Lower leg skin (tissue), 4 donors: ENCODE measurements around the gene CSN1S1. TPM values are rescaled to one million over a fixed set of nuclear protein-coding genes. Genes with fewer than 3 reads are reported as not detected.

Experiments used
- DNase-seq, 2 donors: peaks; one replicate each; pipeline ENCODE4 v3.0.0-alpha.2; 2019; ENCODE audit warnings: low spot score in 2 of 2
- H3K4me3 ChIP-seq: fragments of 200-600 bp; sonication (generic); 2 replicates; pipeline ENCODE4 v1.5.1; 2017; ENCODE audit warnings: mild to moderate bottlenecking, low read depth; ENCODE audit not compliant: poor library complexity, severe bottlenecking
- POLR2A ChIP-seq, 2 donors: fragments of 450-650 bp; IDR thresholded peaks; one replicate each; pipeline ENCODE4 v1.6.1; 2016 to 2017; ENCODE audit warnings: antibody characterized with exemption in 2 of 2, mild to moderate bottlenecking in 1 of 2, moderate library complexity in 1 of 2
- WGBS, 2 donors: methylation state at CpG; one replicate each; pipeline ENCODE4 v1.1.5; 2018; 5-methylcytosine and 5-hydroxymethylcytosine counted together
- intact Hi-C: fragments of 100-400 bp; cut with DNase I; formaldehyde crosslinking; loops from one replicate; pipeline ENCODE4 v1.15.0; 2023; ENCODE audit warnings: low total_unique reads
- total RNA-seq, 4 donors: library from RNA; depleted of rRNA; stranded (reverse); fragments of >200 nt; gene quantifications; one replicate each; pipeline ENCODE4 v1.1.0, GENCODE V29; 2016
- TF ChIP-seq, protein P1 (sequence below), 3 donors: fragments of 450-650 bp; IDR thresholded peaks; one replicate each; pipeline ENCODE4 v1.5.1; 2016; ENCODE audit warnings: antibody characterized with exemption in 3 of 3, mild to moderate bottlenecking in 3 of 3, moderate library complexity in 2 of 3

CSN1S1 gene
- total RNA-seq, 4 donors from 2014 or later: 3.7 TPM; not detected in 3

GRCh38 chr4:69934150-69934549 lies 3.3 kb downstream of the CSN1S1 start:
- intact Hi-C loops: no loop called here
- WGBS, 2 donors: 73 to 79% methylated on average over 4 of the region's 4 CpGs
- no peak for DNase-seq
- no peak overlapping the region for H3K4me3 ChIP-seq
- TF ChIP-seq POLR2A (IDR thresholded peaks at IDR 0.05): no peak
- TF ChIP-seq, protein P1, sequence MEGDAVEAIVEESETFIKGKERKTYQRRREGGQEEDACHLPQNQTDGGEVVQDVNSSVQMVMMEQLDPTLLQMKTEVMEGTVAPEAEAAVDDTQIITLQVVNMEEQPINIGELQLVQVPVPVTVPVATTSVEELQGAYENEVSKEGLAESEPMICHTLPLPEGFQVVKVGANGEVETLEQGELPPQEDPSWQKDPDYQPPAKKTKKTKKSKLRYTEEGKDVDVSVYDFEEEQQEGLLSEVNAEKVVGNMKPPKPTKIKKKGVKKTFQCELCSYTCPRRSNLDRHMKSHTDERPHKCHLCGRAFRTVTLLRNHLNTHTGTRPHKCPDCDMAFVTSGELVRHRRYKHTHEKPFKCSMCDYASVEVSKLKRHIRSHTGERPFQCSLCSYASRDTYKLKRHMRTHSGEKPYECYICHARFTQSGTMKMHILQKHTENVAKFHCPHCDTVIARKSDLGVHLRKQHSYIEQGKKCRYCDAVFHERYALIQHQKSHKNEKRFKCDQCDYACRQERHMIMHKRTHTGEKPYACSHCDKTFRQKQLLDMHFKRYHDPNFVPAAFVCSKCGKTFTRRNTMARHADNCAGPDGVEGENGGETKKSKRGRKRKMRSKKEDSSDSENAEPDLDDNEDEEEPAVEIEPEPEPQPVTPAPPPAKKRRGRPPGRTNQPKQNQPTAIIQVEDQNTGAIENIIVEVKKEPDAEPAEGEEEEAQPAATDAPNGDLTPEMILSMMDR (IDR thresholded peaks at IDR 0.05): no peak

DNA sequence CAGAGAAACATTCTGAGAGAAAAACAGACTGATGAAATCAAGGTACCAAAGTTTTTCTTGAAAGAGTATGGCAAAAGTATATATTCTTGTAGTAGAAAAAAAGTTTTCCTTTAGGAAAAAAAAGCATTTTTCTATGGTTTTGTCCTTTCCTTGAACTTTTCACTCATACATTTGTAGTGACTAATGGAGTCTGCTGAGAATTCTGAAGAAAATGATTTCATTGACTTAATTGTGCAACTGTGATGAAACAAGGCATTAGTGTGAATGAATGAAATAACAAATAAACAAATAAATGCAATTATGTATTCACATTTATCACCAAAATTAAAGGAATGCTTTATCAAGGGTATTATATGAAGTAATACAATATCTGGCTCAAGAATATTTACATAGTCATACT lies 5.7 kb downstream of the CSN1S1 start:
- intact Hi-C loops: no loop called here
- no peak for DNase-seq
- TF ChIP-seq POLR2A (IDR thresholded peaks at IDR 0.05): no peak
- TF ChIP-seq, protein P1 (IDR thresholded peaks at IDR 0.05): no peak

DNA sequence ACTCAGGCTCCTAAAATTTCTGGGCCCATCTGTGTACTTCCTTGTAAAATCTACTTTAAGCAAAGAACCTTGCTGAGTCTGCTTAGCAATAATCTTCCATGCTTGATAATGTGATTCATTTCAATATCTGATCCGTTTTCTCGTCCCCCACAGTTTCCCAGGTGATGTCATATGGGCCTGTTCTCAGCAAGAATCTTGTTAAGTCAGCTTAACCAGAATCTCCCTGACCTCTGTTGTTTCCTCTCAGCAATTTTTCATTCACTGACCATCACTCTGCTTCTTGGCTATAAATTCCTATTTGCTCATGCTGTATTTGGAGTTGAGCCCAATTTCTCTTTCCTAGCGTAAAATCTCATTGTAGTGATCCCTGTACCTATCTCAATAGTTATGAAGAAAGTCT lies 20.7 kb downstream of the CSN1S1 start:
- TF ChIP-seq, protein P1 (IDR thresholded peaks at IDR 0.05): no peak
- no peak for TF ChIP-seq POLR2A (IDR thresholded peaks at IDR 0.05)
- no peak overlapping the region for H3K4me3 ChIP-seq
- no peak for DNase-seq
- intact Hi-C loops: no loop called here
- WGBS, 2 donors: 76 to 86% methylated on average over 3 of the region's 3 CpGs

More for the DNA sequence above, 5.7 kb downstream of the CSN1S1 start:
- H3K4me3 ChIP-seq: no peak overlapping the region

DNA sequence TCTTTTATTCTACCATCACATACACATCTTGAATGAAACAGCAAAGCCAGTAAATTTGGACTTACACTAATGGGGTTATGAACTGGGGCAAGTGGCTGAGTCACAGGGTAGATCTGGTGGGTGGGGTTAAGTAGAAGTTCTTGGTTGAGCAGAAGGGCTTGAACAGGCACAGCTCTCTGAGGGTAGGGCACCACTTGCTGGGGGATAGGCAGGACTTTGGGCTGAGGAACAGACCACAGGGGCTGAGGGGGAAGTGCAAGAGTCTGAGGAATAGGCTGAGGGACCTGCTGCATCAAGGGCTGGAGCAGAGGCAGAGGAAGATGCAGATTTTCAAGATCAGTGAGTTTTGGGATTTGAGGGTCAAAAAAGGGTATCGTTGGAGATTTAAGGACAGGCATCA lies 26.3 kb downstream of the CSN1S1 start:
- TF ChIP-seq POLR2A (IDR thresholded peaks at IDR 0.05): no peak
- TF ChIP-seq, protein P1 (IDR thresholded peaks at IDR 0.05): no peak
- 93% methylated on average over 1 of the region's 1 CpG for WGBS, 2 donors
- DNase-seq: no peak
- H3K4me3 ChIP-seq: no peak overlapping the region
- intact Hi-C loops: no loop called here

DNA sequence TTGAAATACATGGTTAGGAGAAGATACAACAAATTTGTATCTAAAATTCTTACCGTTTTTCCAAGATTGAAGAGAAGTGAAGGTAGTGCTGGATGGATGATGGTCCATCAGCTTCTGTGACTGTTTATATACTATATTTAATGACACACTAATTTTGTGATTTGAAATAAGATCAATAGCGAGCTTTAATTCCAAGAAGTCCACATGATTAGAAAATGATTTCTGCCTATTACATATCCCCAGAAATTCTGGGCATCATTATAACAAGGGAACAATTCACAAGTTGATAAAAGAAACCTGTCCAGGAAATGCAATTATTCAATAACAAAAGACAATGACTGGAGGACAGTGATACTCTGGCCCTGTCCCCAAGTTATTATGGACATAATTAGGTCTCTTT lies 34.8 kb downstream of the CSN1S1 start, which contains the start of gene CSN2:
TSS of gene CSN2 (minus strand) at position 101 of the 400 bp plus-strand sequence. CDS start 4,733 bp downstream, outside the sequence.
- WGBS, 2 donors: 89 to 91% methylated on average over 2 of the region's 2 CpGs
- intact Hi-C loops: no loop called here
- TF ChIP-seq POLR2A (IDR thresholded peaks at IDR 0.05): no peak
- H3K4me3 ChIP-seq: no peak within 1 kb of the TSS
- DNase-seq: no peak

DNA sequence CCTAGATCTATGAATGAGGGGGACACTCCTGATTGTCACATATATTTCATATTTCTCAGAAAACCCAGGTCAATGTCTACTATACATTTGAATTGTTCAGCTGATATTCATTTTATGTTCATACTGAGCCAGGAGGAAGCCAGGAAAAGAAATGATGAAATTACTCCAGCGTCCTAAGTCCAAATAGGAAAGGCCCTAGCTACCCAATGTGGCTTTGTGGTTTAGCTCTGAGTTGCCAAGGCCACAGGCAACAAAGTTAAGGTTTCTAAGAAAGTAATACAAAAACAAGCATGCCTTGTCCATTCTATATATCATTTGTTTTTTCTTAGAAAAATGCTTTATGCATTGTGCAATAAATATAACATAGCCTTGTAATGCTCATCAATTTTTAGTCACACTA lies 39.2 kb downstream of the CSN1S1 start:
- TF ChIP-seq, protein P1 (IDR thresholded peaks at IDR 0.05): no peak
- TF ChIP-seq POLR2A (IDR thresholded peaks at IDR 0.05): no peak
- DNase-seq: no peak
- intact Hi-C loops: no loop called here
- no peak overlapping the region for H3K4me3 ChIP-seq
- WGBS, 2 donors: 49 to 50% methylated on average over 1 of the region's 1 CpG
